Tibial artery (tissue), 4 donors: ENCODE measurements around the gene DACT2.
"Not testable (repeated sequence)": the region's sequence is repeated elsewhere in the genome, so short reads cannot be mapped to it uniquely, and the experiment has no call there.

Experiments
- DNase-seq, 2 donors: peaks; one replicate each; pipeline ENCODE4 v3.0.0-alpha.2; 2019
- H3K27ac ChIP-seq, 2 donors: fragments of 200-600 bp; sonication (generic) in 1 of 2; 1 replicate in 1 of 2; 2 replicates in 1 of 2; pipeline ENCODE4 v1.5.1; 2018 to 2019; ENCODE audit warnings: mild to moderate bottlenecking in 1 of 2
- H3K27me3 ChIP-seq, 2 donors: fragments of 200-600 bp; sonication (generic) in 1 of 2; one replicate each; pipeline versions ENCODE4 v1.5.1 to v1.6.0; 2016 to 2019
- H3K36me3 ChIP-seq, 3 donors: fragments of 200-600 bp; sonication (generic) in 2 of 3; one replicate each; pipeline ENCODE4 v1.5.1; 2016 to 2019; ENCODE audit warnings: mild to moderate bottlenecking in 2 of 3
- H3K4me1 ChIP-seq, 4 donors: fragments of 200-600 bp; sonication (generic) in 2 of 4; 1 replicate in 3 of 4; 2 replicates in 1 of 4; pipeline ENCODE4 v1.5.1; 2016 to 2019
- H3K4me3 ChIP-seq, 2 donors: fragments of 200-600 bp; sonication (generic) in 1 of 2; 1 replicate in 1 of 2; 2 replicates in 1 of 2; pipeline ENCODE4 v1.5.1; 2018 to 2019; ENCODE audit warnings: mild to moderate bottlenecking in 2 of 2
- H3K9me3 ChIP-seq, 3 donors: fragments of 200-600 bp; sonication (generic) in 1 of 3; one replicate each; pipeline ENCODE4 v1.5.1; 2016 to 2019
- CTCF ChIP-seq, 2 experiments: fragments of 200-600 bp in 1 of 2; fragments of 450-650 bp in 1 of 2; IDR thresholded peaks; one replicate each; pipeline ENCODE4 v1.5.1; 2017 to 2019; ENCODE audit warnings: antibody characterized with exemption in 2 of 2, mild to moderate bottlenecking in 1 of 2, moderate library complexity in 1 of 2
- intact Hi-C: fragments of 100-400 bp; cut with DNase I; formaldehyde crosslinking; loops from one replicate; pipeline ENCODE4 v1.15.0; 2023; ENCODE audit warnings: low total_unique reads

DACT2 gene

GRCh38 chr6:168315596-168315995 is 4.0 kb downstream of the DACT2 start:
- Histone ChIP-seq H3K27ac (no peak overlapping the region), H3K36me3 (no peaks in the 10 kb centered on the region), H3K4me1 (peaks cover 0 to 15% (median 9%) of the 10 kb centered on the region in 4 donors), H3K27me3 (peaks cover 0 to 23% of the 10 kb centered on the region in 2 donors), H3K4me3 (no peak overlapping the region), H3K9me3 (peaks cover 0 to 2% (median under 1%) of the 10 kb centered on the region in 3 donors)
- no peak for DNase-seq
- no peak for TF ChIP-seq CTCF (IDR thresholded peaks at IDR 0.05)
- intact Hi-C loops: no loop called here

- peak in 1 of 2 experiments; percentile 17 for TF ChIP-seq CTCF (IDR thresholded peaks at IDR 0.05)
- H3K36me3 ChIP-seq: no peaks in the 10 kb centered on the region
- DNase-seq: no peak
- intact Hi-C loops: no loop called here
- H3K27ac ChIP-seq: no peak overlapping the region
- peaks cover 0 to 18% of the 10 kb centered on the region in 2 donors for H3K27me3 ChIP-seq
- no peak overlapping the region for H3K4me3 ChIP-seq
- H3K4me1 ChIP-seq: peaks cover 0 to 15% (median 9%) of the 10 kb centered on the region in 4 donors
- H3K9me3 ChIP-seq: no peaks in the 10 kb centered on the region
Observed at GRCh38 chr6:168314948-168315347, 4.6 kb downstream of the DACT2 start.

- TF ChIP-seq CTCF (IDR thresholded peaks at IDR 0.05): no peak
- no peaks in the 10 kb centered on the region for H3K36me3 ChIP-seq
- intact Hi-C loops: no loop called here
- H3K4me3 ChIP-seq: no peak overlapping the region
- peaks cover 0 to 9% of the 10 kb centered on the region in 2 donors for H3K27me3 ChIP-seq
- no peak for DNase-seq
- H3K4me1 ChIP-seq: peaks cover 0 to 6% (median 2%) of the 10 kb centered on the region in 4 donors
- no peaks in the 10 kb centered on the region for H3K9me3 ChIP-seq
- H3K27ac ChIP-seq: no peak overlapping the region
Observed at GRCh38 chr6:168314021-168314420, 5.6 kb downstream of the DACT2 start.

- DNase-seq: no peak
- TF ChIP-seq CTCF (IDR thresholded peaks at IDR 0.05): no peak
- Histone ChIP-seq H3K4me3 (no peak overlapping the region), H3K4me1 (peaks cover 0 to 6% (median 1%) of the 10 kb centered on the region in 4 donors), H3K9me3 (no peaks in the 10 kb centered on the region), H3K27me3 (peaks cover 0 to 4% of the 10 kb centered on the region in 2 donors), H3K36me3 (no peaks in the 10 kb centered on the region), H3K27ac (no peak overlapping the region)
- intact Hi-C loops: no loop called here
Observed at GRCh38 chr6:168313431-168314011, 6.1 kb downstream of the DACT2 start.

- intact Hi-C loops, H3K4me3 ChIP-seq, H3K9me3 ChIP-seq, H3K27ac ChIP-seq, H3K27me3 ChIP-seq, H3K4me1 ChIP-seq, H3K36me3 ChIP-seq, DNase-seq: not testable (repeated sequence)
Observed at GRCh38 chr6:168312125-168312507, 7.5 kb downstream of the DACT2 start.

GRCh38 chr6:168311410-168312124 is 8.0 kb downstream of the DACT2 start:
- Histone ChIP-seq H3K27ac (no peak overlapping the region), H3K27me3 (peaks cover 0 to 7% of the 10 kb centered on the region in 2 donors), H3K36me3 (no peaks in the 10 kb centered on the region), H3K4me1 (peaks cover 0 to 6% (median 1%) of the 10 kb centered on the region in 4 donors), H3K9me3 (no peaks in the 10 kb centered on the region), H3K4me3 (no peak overlapping the region)
- TF ChIP-seq CTCF (IDR thresholded peaks at IDR 0.05): no peak
- no peak for DNase-seq
- intact Hi-C loops: no loop called here
